RWPE1 (cell line): Measurements from ENCODE around the gene TOP1.
A peak's percentile ranks its signal among the peaks of the same experiment; 100 is the strongest.
"Not testable (repeated sequence)": the region's sequence is repeated elsewhere in the genome, so short reads cannot be mapped to it uniquely, and the experiment has no call there.

ENCODE experiments used
- CTCF ChIA-PET: fragments of 350-600 bp; sonication (Branson Sonifier 250); formaldehyde crosslinking; extraction: SDS; loops from one replicate; lab custom pipeline; 2021; lab: Yijun Ruan, JAX
- POLR2A ChIA-PET: fragments of 400-600 bp; formaldehyde crosslinking; extraction: SDS; loops from one replicate; lab custom pipeline; 2020; ENCODE audit warnings: antibody characterized with exemption; ENCODE audit not compliant: low non-redundant PET; lab: Yijun Ruan, JAX
- DNase-seq: peaks from one replicate; pipeline ENCODE4 v3.0.0; 2012; ENCODE audit warnings: low spot score
- H3K27ac ChIP-seq: fragments of 450-650 bp; 2 replicates; pipeline ENCODE4 v1.5.1; 2017
- CTCF ChIP-seq: fragments of 450-650 bp; conservative IDR thresholded peaks from 2 replicates; pipeline ENCODE4 v1.5.1; 2017; ENCODE audit warnings: low read depth, mild to moderate bottlenecking

TOP1 gene

GRCh38 chr20:41002842-41003142 lies 25.8 kb upstream of the TOP1 start:
- ChIA-PET POLR2A (interaction anchor here (1.1 kb wide), 1 partner anchor 26 kb away, joined by 3 read pairs; the partner anchor contains the start of gene TOP1), CTCF (interaction anchor here (0.6 kb wide), 1 partner anchor 59 kb away, joined by 3 read pairs; no protein-coding TSS in a partner anchor)
- H3K27ac ChIP-seq: peak overlapping the region; percentile 99
- TF ChIP-seq CTCF: no peak
- DNase-seq: no peak

- H3K27ac ChIP-seq: peak overlapping the region; percentile 99
- DNase-seq: peak; percentile 99
- ChIA-PET POLR2A (no interaction called here), CTCF (interaction anchor here (0.6 kb wide), 1 partner anchor 58 kb away, joined by 3 read pairs; no protein-coding TSS in a partner anchor)
- TF ChIP-seq CTCF: no peak
These were observed 25.3 kb upstream of the TOP1 start for GRCh38 chr20:41003143-41003935.

GRCh38 chr20:41003936-41004294 lies 24.7 kb upstream of the TOP1 start:
- POLR2A ChIA-PET, CTCF ChIA-PET, DNase-seq: not testable (repeated sequence)
- peak overlapping the region; percentile 99 for H3K27ac ChIP-seq

- no peak for TF ChIP-seq CTCF
- CTCF ChIA-PET: interaction anchor here (0.6 to 0.9 kb wide), 2 partner anchors 12 to 14 kb away, joined by 4 to 5 read pairs; no protein-coding TSS in a partner anchor
- DNase-seq: peak; percentile 69
- POLR2A ChIA-PET: interaction anchor here (1.5 kb wide), 1 partner anchor 14 kb away, joined by 6 read pairs; no protein-coding TSS in a partner anchor
- peak overlapping the region; percentile 99 for H3K27ac ChIP-seq
These were observed 23.9 kb upstream of the TOP1 start for GRCh38 chr20:41004531-41005360.

GRCh38 chr20:41005361-41005729 lies 23.3 kb upstream of the TOP1 start:
- ChIA-PET CTCF (interaction anchor here (0.6 to 1.6 kb wide), 5 partner anchors 13 to 90 kb away, joined by 3 to 5 read pairs (median 3); partner anchors contain the start of gene TOP1), POLR2A (interaction anchor here (1.5 kb wide), 1 partner anchor 13 kb away, joined by 6 read pairs; no protein-coding TSS in a partner anchor)
- TF ChIP-seq CTCF: no peak
- DNase-seq: peak; percentile 96
- H3K27ac ChIP-seq: peak overlapping the region; percentile 99

- TF ChIP-seq CTCF: no peak
- DNase-seq: no peak
- peak overlapping the region; percentile 99 for H3K27ac ChIP-seq
- CTCF ChIA-PET: interaction anchor here (0.7 to 1.6 kb wide), 4 partner anchors 10 to 43 kb away, joined by 3 to 4 read pairs (median 3); partner anchors contain the start of gene TOP1
- POLR2A ChIA-PET: interaction anchor here (0.6 to 1.5 kb wide), 3 partner anchors 10 to 13 kb away, joined by 3 to 6 read pairs (median 5); no protein-coding TSS in a partner anchor
These were observed 22.3 kb upstream of the TOP1 start for GRCh38 chr20:41006126-41006935.
